NB4 (cell line): ENCODE data around the gene CALY.

Experiments used
- DNase-seq: peaks from one replicate; pipeline ENCODE4 v3.0.0; 2010; ENCODE audit warnings: low read depth
- H3K4me3 ChIP-seq: one replicate; pipeline ENCODE4 v1.5.1; 2011; ENCODE audit warnings: mild to moderate bottlenecking, low read depth, low read length, moderate library complexity
- MAX ChIP-seq: IDR thresholded peaks from 2 replicates; pipeline ENCODE4 v1.6.1; 2011; ENCODE audit warnings: low read depth, low read length
- MYC ChIP-seq: IDR thresholded peaks from 2 replicates; pipeline ENCODE4 v1.6.1; 2011; ENCODE audit warnings: low read depth, low read length
- POLR2A ChIP-seq: IDR thresholded peaks from 2 replicates; pipeline ENCODE4 v1.6.1; 2011; ENCODE audit warnings: mild to moderate bottlenecking; ENCODE audit not compliant: insufficient read length; ENCODE audit errors: extremely low read depth
- TF ChIP-seq, protein P1 (sequence below): IDR thresholded peaks from one replicate; pipeline ENCODE4 v1.5.1; 2012; ENCODE audit warnings: low read depth, low read length

The CALY gene, protein sequence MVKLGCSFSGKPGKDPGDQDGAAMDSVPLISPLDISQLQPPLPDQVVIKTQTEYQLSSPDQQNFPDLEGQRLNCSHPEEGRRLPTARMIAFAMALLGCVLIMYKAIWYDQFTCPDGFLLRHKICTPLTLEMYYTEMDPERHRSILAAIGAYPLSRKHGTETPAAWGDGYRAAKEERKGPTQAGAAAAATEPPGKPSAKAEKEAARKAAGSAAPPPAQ

DNA sequence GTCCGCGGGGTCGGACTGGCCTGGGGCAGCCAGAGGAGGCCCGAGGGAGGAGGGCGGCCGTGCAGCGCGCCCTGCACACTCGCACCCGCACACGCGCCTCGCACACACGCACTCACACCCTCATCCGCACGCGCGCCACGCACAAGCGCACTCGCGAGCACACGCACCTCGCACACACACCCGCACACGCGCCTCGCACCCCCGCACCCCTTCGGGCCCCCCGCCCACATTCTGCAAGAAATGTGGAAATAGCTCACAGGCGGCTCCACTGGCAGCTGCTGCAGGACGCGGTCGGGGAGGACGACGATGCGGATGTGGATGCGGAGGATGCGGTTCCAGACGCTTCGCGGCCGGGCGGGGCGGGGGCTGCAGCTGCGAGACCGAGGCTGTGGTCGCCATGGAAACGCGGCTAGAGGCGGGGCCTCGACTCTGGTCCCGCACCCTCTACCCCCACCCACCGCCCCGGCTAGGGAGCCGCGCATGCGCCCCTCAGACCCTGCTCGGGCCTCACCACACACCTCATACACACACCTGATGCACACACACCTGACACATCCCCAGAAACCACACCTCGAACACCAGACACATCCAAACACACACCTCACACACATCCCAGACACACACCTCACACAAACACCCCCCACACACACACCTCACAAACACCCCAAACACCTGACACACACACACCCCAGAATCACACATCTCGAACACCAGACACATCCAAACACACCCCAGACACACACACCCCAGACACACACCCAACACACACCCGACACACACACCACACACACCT, at the start of gene CALY:
Gene CALY, minus strand, starts transcription at position 320 of the 793 bp plus-strand sequence. CDS start 7,907 bp downstream, outside the sequence.
- DNase-seq = no peak
- no peak within 1 kb of the TSS for H3K4me3 ChIP-seq
- TF ChIP-seq MYC (no peak), POLR2A (no peak), MAX (no peak)
- TF ChIP-seq, protein P1, sequence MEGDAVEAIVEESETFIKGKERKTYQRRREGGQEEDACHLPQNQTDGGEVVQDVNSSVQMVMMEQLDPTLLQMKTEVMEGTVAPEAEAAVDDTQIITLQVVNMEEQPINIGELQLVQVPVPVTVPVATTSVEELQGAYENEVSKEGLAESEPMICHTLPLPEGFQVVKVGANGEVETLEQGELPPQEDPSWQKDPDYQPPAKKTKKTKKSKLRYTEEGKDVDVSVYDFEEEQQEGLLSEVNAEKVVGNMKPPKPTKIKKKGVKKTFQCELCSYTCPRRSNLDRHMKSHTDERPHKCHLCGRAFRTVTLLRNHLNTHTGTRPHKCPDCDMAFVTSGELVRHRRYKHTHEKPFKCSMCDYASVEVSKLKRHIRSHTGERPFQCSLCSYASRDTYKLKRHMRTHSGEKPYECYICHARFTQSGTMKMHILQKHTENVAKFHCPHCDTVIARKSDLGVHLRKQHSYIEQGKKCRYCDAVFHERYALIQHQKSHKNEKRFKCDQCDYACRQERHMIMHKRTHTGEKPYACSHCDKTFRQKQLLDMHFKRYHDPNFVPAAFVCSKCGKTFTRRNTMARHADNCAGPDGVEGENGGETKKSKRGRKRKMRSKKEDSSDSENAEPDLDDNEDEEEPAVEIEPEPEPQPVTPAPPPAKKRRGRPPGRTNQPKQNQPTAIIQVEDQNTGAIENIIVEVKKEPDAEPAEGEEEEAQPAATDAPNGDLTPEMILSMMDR = no peak

GRCh38 chr10:133385214-133385613, 48.5 kb upstream of the CALY start:
- TF ChIP-seq MAX = no peak
- no peak for TF ChIP-seq POLR2A
- TF ChIP-seq, protein P1 = no peak
- no peak for TF ChIP-seq MYC
- no peak overlapping the region for H3K4me3 ChIP-seq
- no peak for DNase-seq

DNA sequence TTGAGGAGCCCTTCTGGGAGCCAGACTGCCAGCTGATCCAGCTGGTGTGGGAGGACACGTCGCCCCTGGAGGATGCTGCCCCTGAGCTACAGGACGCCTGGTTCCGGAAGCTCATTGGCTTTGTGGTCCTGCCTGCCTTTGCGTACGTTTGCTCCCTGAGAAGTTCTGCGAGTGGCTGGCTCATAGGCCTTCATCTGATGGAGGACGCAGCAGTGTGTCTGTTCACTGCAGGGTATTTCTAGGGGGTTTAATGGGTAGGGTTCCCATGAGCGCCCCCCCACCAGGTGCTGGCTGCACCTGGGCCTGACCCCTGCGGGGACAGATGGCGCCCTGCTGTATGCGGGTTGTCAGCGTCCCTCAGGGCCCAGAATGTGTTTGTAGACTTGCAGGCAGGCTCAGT, 47.4 kb upstream of the CALY start:
- no peak overlapping the region for H3K4me3 ChIP-seq
- TF ChIP-seq POLR2A (no peak), MAX (no peak), MYC (no peak)
- TF ChIP-seq, protein P1 = no peak
- no peak for DNase-seq

GRCh38 chr10:133383551-133383950, 46.9 kb upstream of the CALY start:
- DNase-seq = no peak
- TF ChIP-seq MYC (no peak), MAX (no peak), POLR2A (no peak)
- TF ChIP-seq, protein P1 = no peak
- H3K4me3 ChIP-seq = no peak overlapping the region

DNA sequence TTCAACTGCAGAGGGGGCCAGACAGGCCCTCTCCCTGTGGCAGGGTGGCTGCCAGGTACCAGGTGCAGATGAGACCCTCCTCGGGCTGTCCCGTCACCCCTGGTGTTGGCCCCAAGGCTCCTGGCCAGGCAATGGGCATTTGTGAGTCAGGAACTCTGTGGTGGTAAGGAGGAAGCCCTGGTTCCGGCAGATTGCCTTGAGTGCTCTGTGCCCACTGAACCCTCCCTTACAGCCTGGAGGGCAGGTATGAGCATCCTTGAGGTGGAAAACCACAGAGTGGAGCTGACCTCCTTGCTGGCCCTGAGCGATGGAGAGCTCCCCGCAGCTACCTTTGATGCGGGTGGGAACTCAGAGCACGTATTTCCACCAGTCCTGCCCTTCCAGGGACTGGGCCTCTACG, 44.3 kb upstream of the CALY start:
- TF ChIP-seq MAX = no peak
- no peak for TF ChIP-seq MYC
- TF ChIP-seq, protein P1 = no peak
- no peak for TF ChIP-seq POLR2A
- no peak for DNase-seq
- no peak overlapping the region for H3K4me3 ChIP-seq
